ENCODE data around the gene SLC1A1.

- no peak for TF ChIP-seq CTCF (IDR thresholded peaks at IDR 0.05)
- no peak for TF ChIP-seq POLR2A (IDR thresholded peaks at IDR 0.05)
Measured at GRCh38 chr9:4581035-4581760, 90.9 kb downstream of the SLC1A1 start.
